GM21367 (cell line): ENCODE data around the gene ARPC3.
"Not testable (repeated sequence)": the region's sequence is repeated elsewhere in the genome, so short reads cannot be mapped to it uniquely, and the experiment has no call there.

Source experiments
- ATAC-seq: cut with Tn5 transposase; IDR thresholded peaks from one replicate; pipeline ENCODE4 v1.9.1; 2021; ENCODE audit not compliant: unreplicated experiment

Gene ARPC3

DNA sequence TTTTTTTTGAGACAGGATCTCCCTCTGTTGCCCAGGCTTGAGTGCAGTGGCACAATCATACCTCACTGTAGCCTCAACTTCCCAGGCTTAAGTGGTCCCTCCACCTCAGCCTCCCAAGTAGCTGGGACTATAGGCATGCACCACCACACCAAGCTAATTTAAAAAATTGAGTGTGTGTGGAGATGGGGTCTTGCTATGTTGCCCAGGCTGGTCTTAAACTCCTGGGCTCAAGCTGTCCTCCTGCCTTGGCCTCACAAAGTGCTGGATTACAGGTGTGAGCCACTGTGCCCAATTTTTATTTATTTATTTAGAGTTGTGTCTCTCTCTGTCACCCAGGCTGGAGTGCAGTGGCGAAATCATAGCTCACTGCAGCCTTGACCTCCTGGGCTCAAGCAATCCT lies 29.5 kb downstream of the ARPC3 start:
- not testable (repeated sequence) for ATAC-seq

DNA sequence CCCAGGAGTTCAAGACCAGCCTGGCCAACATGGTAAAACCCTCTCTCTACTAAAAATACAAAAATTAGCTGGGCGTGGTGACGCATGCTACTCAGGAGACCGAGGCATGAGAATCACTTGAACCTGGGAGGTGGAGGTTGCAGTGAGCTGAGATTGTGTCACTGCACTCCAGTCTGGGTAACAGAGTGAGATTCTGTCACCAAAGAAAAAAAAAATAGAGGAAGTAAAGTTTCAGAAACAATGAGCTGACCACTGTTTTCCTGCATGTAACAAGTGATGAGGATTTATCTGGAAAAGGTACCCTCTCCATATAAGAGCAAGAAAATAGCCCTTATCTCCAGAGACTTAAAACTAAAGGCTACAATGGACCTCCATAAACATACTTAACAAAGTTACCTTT lies 33.0 kb downstream of the ARPC3 start:
- not testable (repeated sequence) for ATAC-seq

DNA sequence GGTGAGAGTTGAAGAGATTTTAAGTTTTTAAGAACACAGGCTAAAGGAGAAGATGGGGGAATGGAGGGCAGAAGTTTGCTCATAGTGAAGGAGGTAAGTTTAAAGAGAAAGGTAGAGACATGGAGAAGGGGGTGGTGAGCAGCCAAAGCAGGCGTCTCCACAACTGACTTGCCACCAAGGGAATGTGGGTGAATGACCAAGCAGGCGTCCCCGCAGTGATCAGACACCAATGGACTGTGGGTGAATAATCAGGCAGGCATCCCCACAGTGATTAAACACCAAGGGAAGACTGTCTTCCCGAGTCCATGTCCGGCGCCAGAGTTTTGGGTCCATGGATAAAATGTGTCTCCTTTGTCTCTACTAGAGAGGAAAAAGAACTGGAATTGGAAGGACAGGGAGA lies 40.1 kb downstream of the ARPC3 start:
- ATAC-seq = not testable (repeated sequence)

DNA sequence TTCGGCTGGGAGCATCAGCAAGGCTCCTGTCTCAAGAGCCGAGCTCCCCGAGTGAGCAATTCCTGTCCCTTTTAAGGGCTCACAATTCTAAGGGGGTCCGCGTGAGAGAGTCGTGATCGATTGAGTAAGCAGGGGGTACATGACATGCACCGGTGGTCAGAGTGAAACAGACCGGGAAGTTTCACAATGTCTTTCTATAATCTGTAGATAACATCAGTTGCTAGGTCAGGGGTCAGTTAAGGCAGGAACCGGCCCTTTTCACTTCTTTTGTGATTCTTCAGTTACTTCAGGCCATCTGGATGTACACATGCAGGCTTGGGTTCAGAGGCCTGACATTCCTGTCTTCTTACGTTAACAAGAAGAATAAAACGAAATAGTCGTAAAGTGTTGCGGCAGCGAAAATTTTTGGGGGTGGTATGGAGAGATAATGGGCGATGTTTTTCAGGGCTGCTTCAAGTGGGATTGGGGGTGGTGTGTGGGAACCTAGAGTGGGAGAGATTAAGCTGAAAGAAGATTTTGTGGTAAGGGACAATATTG lies 44.9 kb downstream of the ARPC3 start:
- not testable (repeated sequence) for ATAC-seq

DNA sequence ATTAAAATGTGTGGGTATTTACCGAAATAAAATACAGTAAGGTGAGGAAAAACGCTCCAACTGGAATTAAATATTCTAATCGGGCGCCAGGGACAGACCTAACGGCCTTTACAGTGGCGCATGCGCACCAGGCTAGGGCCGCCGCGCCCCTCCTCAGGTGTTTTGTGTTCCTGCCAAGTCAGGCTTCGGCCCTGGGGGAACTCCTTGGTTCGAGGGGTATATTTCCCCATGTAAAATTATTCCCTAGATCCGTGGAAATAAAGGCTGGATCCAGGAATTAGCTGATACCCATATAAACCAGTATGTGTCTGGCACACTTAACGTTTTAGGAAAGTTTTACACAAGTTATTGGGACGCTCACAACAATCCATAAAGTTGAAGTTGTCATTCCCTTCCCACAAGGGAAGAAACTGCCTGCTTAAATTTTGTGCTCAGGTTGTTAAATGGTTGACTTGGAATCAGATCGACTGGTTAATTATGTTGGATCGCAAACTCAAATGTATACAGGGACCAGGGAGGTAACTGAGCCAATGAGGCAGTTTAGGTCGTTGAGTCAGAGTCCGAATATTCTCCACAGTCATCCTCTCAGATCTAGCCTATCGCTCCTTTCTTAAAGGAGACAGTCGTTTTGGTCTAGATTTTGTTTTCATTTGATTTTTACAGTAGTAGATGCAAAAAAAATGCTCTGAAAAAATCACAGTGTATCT lies 46.0 kb downstream of the ARPC3 start:
- ATAC-seq = no peak

DNA sequence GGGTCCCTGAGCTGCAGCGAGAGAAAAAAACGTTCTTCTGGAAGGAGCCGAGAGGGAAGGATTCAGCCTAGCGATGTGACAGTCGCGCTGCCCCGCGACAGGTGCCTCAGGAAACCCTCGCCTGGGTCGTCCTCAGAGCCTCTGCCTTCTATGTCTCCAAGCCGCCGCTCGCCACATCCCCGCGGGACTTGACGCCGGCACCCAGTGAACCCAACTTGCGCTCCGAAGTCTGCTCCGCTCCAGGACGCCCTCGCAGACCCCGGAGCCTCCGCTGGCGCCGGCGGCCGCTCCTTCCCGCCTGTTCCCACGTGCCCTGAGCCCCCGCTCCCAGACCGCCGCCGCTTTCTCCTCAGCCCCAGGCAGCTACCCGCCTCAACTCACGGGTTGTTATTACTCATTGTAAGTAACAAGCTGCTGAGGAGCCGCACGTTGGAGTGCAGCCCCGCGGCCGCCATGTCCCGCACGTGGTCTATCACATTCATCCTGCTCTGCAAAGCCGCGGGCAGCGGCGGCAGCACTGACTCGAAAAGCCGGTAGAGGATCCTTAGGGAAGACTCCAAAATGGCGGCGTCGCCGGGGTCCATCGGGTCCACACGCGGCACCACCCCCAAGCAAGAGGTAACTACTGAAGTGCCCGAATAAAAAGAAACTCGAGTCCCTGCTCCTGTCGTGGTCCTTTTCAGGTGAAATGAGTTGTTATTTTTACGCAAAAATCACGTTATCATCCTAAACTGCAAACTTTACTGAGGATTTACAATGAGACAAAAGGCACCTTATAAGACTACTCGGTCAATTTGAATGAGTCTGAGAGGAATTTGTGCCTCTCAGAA lies 46.8 kb downstream of the ARPC3 start, which contains the start of gene ANAPC7:
ANAPC7 (minus strand) TSS at position 563 of the 830 bp plus-strand sequence; CDS start at position 482, 81 bp downstream.
- no peak for ATAC-seq
